HepG2 (cell line): ENCODE data around the gene COMMD9.

Experiments
- CTCF ChIP-seq: sonication (generic); formaldehyde crosslinking; IDR thresholded peaks from 2 replicates; pipeline ENCODE4 v1.5.0; 2020; ENCODE audit warnings: mild to moderate bottlenecking, missing genetic modification reagents, moderate library complexity
- HDAC2 ChIP-seq: sonication (generic); formaldehyde crosslinking; IDR thresholded peaks from 2 replicates; pipeline ENCODE4 v1.4.0; 2020; ENCODE audit warnings: missing genetic modification reagents
- IRF2 ChIP-seq: IDR thresholded peaks from 2 replicates; pipeline ENCODE4 v1.6.1; 2018; ENCODE audit warnings: missing genetic modification reagents, missing compliant biosample characterization
- MAFK ChIP-seq, 2 experiments: IDR thresholded peaks in 1 of 2; conservative IDR thresholded peaks in 1 of 2; 2 replicates each; pipeline ENCODE4 v1.6.1; 2011; ENCODE audit warnings: improper control_type of control experiment in 2 of 2, low read length in 2 of 2
- PBX3 ChIP-seq: sonication (generic); formaldehyde crosslinking; IDR thresholded peaks from 2 replicates; pipeline ENCODE4 v1.8.1; 2023; ENCODE audit warnings: missing genetic modification reagents, inconsistent platforms, borderline replicate concordance
- REST ChIP-seq, 2 experiments: IDR thresholded peaks; 2 replicates each; pipeline ENCODE4 v1.6.1; 2011 to 2012; ENCODE audit warnings: low read length in 2 of 2, borderline replicate concordance in 1 of 2, low read depth in 1 of 2, mild to moderate bottlenecking in 1 of 2, moderate library complexity in 1 of 2
- TCF7L2 ChIP-seq: IDR thresholded peaks from 2 replicates; pipeline ENCODE4 v1.6.1; 2011; ENCODE audit warnings: mild to moderate bottlenecking, low read depth, low read length, moderate library complexity
- YY1 ChIP-seq: IDR thresholded peaks from 2 replicates; pipeline ENCODE4 v1.6.1; 2011; ENCODE audit warnings: low read length, low read depth, moderate library complexity, mild to moderate bottlenecking; ENCODE audit not compliant: insufficient read depth, insufficient replicate concordance
- ZNF10 ChIP-seq: sonication (generic); formaldehyde crosslinking; IDR thresholded peaks from 2 replicates; pipeline ENCODE4 v1.4.0; 2020; ENCODE audit warnings: mild to moderate bottlenecking, low read depth, missing genetic modification reagents, borderline replicate concordance
- ZNF263 ChIP-seq: sonication (generic); formaldehyde crosslinking; IDR thresholded peaks from 2 replicates; pipeline ENCODE4 v1.4.0; 2020; ENCODE audit warnings: missing genetic modification reagents
- ZNF605 ChIP-seq: sonication (generic); formaldehyde crosslinking; IDR thresholded peaks from 2 replicates; pipeline ENCODE4 v1.8.0; 2022; ENCODE audit warnings: mild to moderate bottlenecking, missing genetic modification reagents

GRCh38 chr11:36264973-36265344, 24.3 kb downstream of the COMMD9 start:
- no peak for TF ChIP-seq ZNF605 (CRISPR knock-in tag)
- no peak for TF ChIP-seq CTCF (CRISPR knock-in tag)
- no peak for TF ChIP-seq IRF2
- no peak for TF ChIP-seq REST (IDR thresholded peaks at IDR 0.05; ENCODE audit: borderline replicate concordance in 1 of 2, low read depth in 1 of 2, low read length in 2 of 2)
- no peak for TF ChIP-seq ZNF10
- no peak for TF ChIP-seq MAFK (conservative IDR thresholded peaks at IDR 0.05 in 1 of 2, IDR thresholded peaks at IDR 0.05 in 1 of 2; ENCODE audit: low read length in 2 of 2)
- TF ChIP-seq ZNF263 (CRISPR knock-in tag), result no peak
- TF ChIP-seq HDAC2 (CRISPR knock-in tag), result no peak
- TF ChIP-seq YY1, result no peak
- TF ChIP-seq TCF7L2, result no peak
- no peak for TF ChIP-seq PBX3
